Progenitor cell of endocrine pancreas (in vitro differentiated cells): ENCODE measurements around the gene MRGPRD. TPM values are rescaled to one million over a fixed set of nuclear protein-coding genes. Genes with fewer than 3 reads are reported as not detected.

Source experiments
- DNase-seq: peaks from one replicate; pipeline ENCODE4 v3.0.0; 2021; ENCODE audit warnings: low spot score; ENCODE audit not compliant: unreplicated experiment
- H3K27ac Mint-ChIP-seq: 2 replicates; pipeline ENCODE4 v1.8.0; 2021; ENCODE audit warnings: mild to moderate bottlenecking, moderate library complexity, mixed read lengths
- H3K27me3 Mint-ChIP-seq: 2 replicates; pipeline ENCODE4 v1.8.0; 2021; ENCODE audit warnings: mixed read lengths
- H3K36me3 Mint-ChIP-seq: 2 replicates; pipeline ENCODE4 v1.8.0; 2022; ENCODE audit warnings: mixed read lengths; ENCODE audit not compliant: insufficient read depth
- H3K4me1 Mint-ChIP-seq: 2 replicates; pipeline ENCODE4 v1.8.0; 2021; ENCODE audit warnings: low read depth, mixed read lengths
- H3K4me3 Mint-ChIP-seq: 2 replicates; pipeline ENCODE4 v1.8.0; 2021; ENCODE audit warnings: low read depth, mild to moderate bottlenecking, moderate library complexity, mixed read lengths
- H3K9me3 Mint-ChIP-seq: 2 replicates; pipeline ENCODE4 v1.8.0; 2021; ENCODE audit warnings: low read depth, mixed read lengths
- total RNA-seq: library from RNA; stranded (reverse); gene quantifications from 2 replicates; pipeline ENCODE4 v1.2.1, GENCODE V29; 2021
- TF ChIP-seq, protein P1 (sequence below): fragments of 200-600 bp; sonication (generic); IDR thresholded peaks from one replicate; pipeline ENCODE4 v1.5.0; 2021; ENCODE audit warnings: antibody characterized with exemption, mild to moderate bottlenecking; ENCODE audit not compliant: unreplicated experiment

MRGPRD gene
- total RNA-seq, 1 donor from 2014 or later, result not detected

DNA sequence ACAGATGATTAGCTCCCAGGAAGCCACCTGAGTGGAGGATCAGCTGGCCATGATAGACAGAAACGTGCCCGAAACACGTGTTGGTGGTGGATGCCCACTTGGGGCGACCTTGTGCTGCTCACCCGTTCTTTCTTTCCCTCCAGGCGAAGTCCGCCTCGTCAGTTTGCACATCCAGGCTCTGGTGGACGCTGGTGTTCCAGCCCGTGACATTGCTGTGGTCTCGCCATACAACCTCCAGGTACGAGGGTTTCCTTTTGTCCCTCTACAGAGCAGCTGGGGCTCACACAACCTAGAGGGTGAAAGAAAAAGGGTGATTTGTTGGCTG, 46.5 kb downstream of the MRGPRD start:
- no peak overlapping the region for H3K27ac Mint-ChIP-seq
- no peak overlapping the region for H3K4me3 Mint-ChIP-seq
- DNase-seq, result no peak
- TF ChIP-seq, protein P1, sequence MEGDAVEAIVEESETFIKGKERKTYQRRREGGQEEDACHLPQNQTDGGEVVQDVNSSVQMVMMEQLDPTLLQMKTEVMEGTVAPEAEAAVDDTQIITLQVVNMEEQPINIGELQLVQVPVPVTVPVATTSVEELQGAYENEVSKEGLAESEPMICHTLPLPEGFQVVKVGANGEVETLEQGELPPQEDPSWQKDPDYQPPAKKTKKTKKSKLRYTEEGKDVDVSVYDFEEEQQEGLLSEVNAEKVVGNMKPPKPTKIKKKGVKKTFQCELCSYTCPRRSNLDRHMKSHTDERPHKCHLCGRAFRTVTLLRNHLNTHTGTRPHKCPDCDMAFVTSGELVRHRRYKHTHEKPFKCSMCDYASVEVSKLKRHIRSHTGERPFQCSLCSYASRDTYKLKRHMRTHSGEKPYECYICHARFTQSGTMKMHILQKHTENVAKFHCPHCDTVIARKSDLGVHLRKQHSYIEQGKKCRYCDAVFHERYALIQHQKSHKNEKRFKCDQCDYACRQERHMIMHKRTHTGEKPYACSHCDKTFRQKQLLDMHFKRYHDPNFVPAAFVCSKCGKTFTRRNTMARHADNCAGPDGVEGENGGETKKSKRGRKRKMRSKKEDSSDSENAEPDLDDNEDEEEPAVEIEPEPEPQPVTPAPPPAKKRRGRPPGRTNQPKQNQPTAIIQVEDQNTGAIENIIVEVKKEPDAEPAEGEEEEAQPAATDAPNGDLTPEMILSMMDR, result no peak
- H3K36me3 Mint-ChIP-seq, result peaks cover 15% of the 10 kb centered on the region
- H3K4me1 Mint-ChIP-seq, result no peaks in the 10 kb centered on the region
- no peaks in the 10 kb centered on the region for H3K9me3 Mint-ChIP-seq
- no peaks in the 10 kb centered on the region for H3K27me3 Mint-ChIP-seq

- Mint-ChIP-seq H3K4me3 (no peak overlapping the region), H3K36me3 (peaks cover 13% of the 10 kb centered on the region), H3K9me3 (no peaks in the 10 kb centered on the region), H3K4me1 (no peaks in the 10 kb centered on the region), H3K27me3 (no peaks in the 10 kb centered on the region), H3K27ac (no peak overlapping the region)
- TF ChIP-seq, protein P1, result no peak
- no peak for DNase-seq
Observed at GRCh38 chr11:68933605-68934320, 47.0 kb downstream of the MRGPRD start.

- Mint-ChIP-seq H3K27me3 (no peaks in the 10 kb centered on the region), H3K9me3 (no peaks in the 10 kb centered on the region), H3K36me3 (peaks cover 12% of the 10 kb centered on the region), H3K4me3 (no peak overlapping the region), H3K4me1 (no peaks in the 10 kb centered on the region), H3K27ac (no peak overlapping the region)
- TF ChIP-seq, protein P1, result no peak
- no peak for DNase-seq
Observed at GRCh38 chr11:68932933-68933577, 47.7 kb downstream of the MRGPRD start.

GRCh38 chr11:68932358-68932757, 48.4 kb downstream of the MRGPRD start:
- Mint-ChIP-seq H3K4me3 (no peak overlapping the region), H3K36me3 (peaks cover 16% of the 10 kb centered on the region), H3K4me1 (no peaks in the 10 kb centered on the region), H3K27ac (no peak overlapping the region), H3K9me3 (no peaks in the 10 kb centered on the region), H3K27me3 (no peaks in the 10 kb centered on the region)
- no peak for DNase-seq
- TF ChIP-seq, protein P1, result no peak

DNA sequence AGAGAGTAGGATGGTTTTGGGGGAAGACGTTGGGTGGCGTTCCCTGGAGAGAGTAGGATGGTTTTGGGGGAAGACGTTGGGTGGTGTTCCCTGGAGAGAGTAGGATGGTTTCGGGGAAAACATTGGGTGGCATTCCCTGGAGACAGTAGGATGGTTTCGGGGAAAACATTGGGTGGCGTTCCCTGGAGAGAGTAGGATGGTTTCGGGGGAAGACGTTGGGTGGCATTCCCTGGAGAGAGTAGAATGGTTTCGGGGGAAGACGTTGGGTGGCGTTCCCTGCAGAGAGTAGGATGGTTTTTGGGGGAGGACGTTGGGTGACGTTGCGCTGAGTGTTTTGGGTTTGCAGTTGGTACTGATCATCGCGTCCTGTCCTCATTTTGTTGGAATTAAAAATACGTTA, 48.9 kb downstream of the MRGPRD start:
- no peaks in the 10 kb centered on the region for H3K27me3 Mint-ChIP-seq
- TF ChIP-seq, protein P1, result no peak
- no peaks in the 10 kb centered on the region for H3K9me3 Mint-ChIP-seq
- H3K4me1 Mint-ChIP-seq, result no peaks in the 10 kb centered on the region
- no peak for DNase-seq
- H3K4me3 Mint-ChIP-seq, result no peak overlapping the region
- H3K36me3 Mint-ChIP-seq, result peaks cover 21% of the 10 kb centered on the region
- no peak overlapping the region for H3K27ac Mint-ChIP-seq
